Psoas muscle (tissue), 8 donors: Measurements from ENCODE around the gene NOTUM. TPM values are rescaled to one million over a fixed set of nuclear protein-coding genes. Genes with fewer than 3 reads are reported as not detected.

ENCODE experiments used
- ATAC-seq, 4 donors: fragments of 200-7000 bp; cut with Tn5 transposase; one replicate each; pipeline ENCODE4 v1.9.1; 2020; ENCODE audit warnings: moderate library complexity in 3 of 4, mild to moderate bottlenecking in 2 of 4
- DNase-seq, 2 donors: peaks; one replicate each; pipeline ENCODE4 v3.0.0-alpha.2; 2020
- H3K27ac ChIP-seq: fragments of 200-600 bp; one replicate; pipeline ENCODE4 v1.8.0; 2022
- H3K27me3 ChIP-seq, 3 donors: fragments of 200-600 bp in 1 of 3; one replicate each; pipeline versions ENCODE4 v1.6.1 to v1.8.0; 2013 to 2022; ENCODE audit warnings: low read length in 2 of 3, mild to moderate bottlenecking in 2 of 3, moderate library complexity in 1 of 3; ENCODE audit not compliant: insufficient read depth in 3 of 3
- H3K36me3 ChIP-seq, 2 donors: fragments of 200-600 bp in 1 of 2; one replicate each; pipeline versions ENCODE4 v1.6.1 to v1.8.0; 2013 to 2022; ENCODE audit warnings: low read depth in 1 of 2, mild to moderate bottlenecking in 1 of 2, moderate library complexity in 1 of 2; ENCODE audit not compliant: insufficient read depth in 1 of 2
- H3K4me1 ChIP-seq: fragments of 200-600 bp; one replicate; pipeline ENCODE4 v1.8.0; 2022
- H3K4me3 ChIP-seq: fragments of 200-600 bp; one replicate; pipeline ENCODE4 v1.8.0; 2022; ENCODE audit warnings: mild to moderate bottlenecking
- H3K9me3 ChIP-seq: fragments of 200-600 bp; one replicate; pipeline ENCODE4 v1.8.0; 2022
- WGBS, 3 donors: extraction: QIAGEN DNeasy Blood & Tissue Kit; methylation state at CpG; one replicate each; pipeline versions ENCODE4 v1.1.6 to v1.1.7; 2013; 5-methylcytosine and 5-hydroxymethylcytosine counted together
- intact Hi-C, 2 donors: fragments of 100-400 bp; cut with DNase I; formaldehyde crosslinking; loops; one replicate each; pipeline versions ENCODE4 v1.11.0 to v1.14.2; 2022
- polyA plus RNA-seq, 3 donors: library from polyadenylated mRNA; stranded (reverse); fragments of 200-250 nt; gene quantifications; one replicate each; pipeline ENCODE4 v1.2.3, GENCODE V29; 2013
- total RNA-seq, 4 donors: library from RNA; stranded (reverse); fragmentation: NEBNext Ultra II Directional in 2 of 4; extraction: Animal tissue kit (Norgen Biotek cat#: 25700) in 2 of 4; gene quantifications; one replicate each; pipeline versions ENCODE4 v1.2.1 to v1.2.4, GENCODE V29; 2021 to 2023
- TF ChIP-seq, protein P1 (sequence below): fragments of 200-600 bp; IDR thresholded peaks from one replicate; pipeline ENCODE4 v1.8.0; 2022; ENCODE audit warnings: antibody characterized with exemption
- donor health status: healthy with polysubstance abuse.
- donor health status: DM: no; HTN: no; CAD: no; lungs with moderate emphysema.
- donor health status: Bipolar disorder and iron deficiency.
- donor health status: healthy.
- donor health status: DM: yes; HTN: yes; CAD: no.
- donor health status: DM: no; HTN: no; CAD: no.
- donor health status: DM: no; HTN: no; CAD: no.
- donor health status: DM: yes; HTN: yes; CAD: no.

Gene NOTUM
- total and polyA plus RNA-seq, 7 donors, result 0.25 to 1.9 (median 0.92) TPM

DNA sequence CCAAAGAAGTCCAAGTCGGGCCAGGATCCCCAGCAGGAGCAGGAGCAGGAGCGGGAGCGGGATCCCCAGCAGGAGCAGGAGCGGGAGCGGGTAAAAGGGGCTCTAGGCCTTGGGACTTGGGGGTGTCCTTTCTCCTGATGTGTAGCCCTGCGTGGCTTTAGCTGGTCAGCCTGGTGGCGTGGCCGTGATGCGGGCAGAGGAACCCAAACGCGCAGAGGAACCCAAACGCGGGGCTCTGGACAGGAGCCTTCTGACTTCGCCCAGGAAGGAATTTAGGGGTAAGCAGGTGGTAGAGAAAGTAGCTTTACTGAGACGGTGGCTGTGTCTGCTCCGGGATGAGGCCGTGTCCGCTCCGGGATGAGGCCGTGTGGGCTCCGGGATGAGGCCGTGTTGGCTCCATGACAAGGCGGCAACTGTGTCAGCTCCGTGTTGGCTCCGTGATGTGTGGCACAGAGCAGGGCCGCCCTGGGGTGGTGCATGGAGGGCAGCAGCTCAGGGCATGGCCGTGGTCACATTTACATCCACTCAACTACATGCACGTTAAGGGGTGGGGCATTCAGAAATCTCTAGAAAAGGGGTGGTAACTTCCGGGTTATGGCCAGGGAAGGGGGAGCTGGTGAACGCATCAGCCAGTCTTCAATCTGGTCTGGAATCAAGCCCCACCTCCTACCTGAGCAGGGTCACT is 35.9 kb upstream of the NOTUM start:
- ATAC-seq, result no peak
- WGBS, 3 donors, result 88 to 93% (median 90%) methylated on average over 30 of the region's 30 CpGs

DNA sequence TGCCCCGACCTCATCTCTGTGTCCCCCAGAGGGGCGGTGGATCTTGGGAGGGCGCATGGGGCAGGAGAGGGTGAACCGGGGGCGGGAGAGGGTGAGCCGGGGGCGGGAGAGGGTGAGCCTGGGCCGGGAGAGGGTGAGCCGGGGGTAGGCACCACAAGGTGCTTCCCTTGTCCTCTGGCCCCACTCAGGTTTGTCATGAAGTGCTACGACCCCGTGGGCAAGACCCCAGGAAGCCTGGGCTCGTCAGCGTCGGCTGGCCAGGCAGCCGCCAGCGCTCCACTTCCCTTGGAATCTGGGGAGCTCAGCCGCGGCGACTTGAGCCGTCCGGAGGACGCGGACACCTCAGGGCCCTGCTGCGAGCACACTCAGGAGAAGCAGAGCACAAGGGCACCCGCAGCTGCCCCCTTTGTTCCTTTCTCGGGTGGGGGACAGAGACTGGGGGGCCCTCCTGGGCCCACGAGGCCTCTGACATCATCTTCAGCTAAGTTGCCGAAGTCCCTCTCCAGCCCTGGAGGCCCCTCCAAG is 35.3 kb upstream of the NOTUM start:
- WGBS, 3 donors, result 90 to 96% (median 92%) methylated on average over 21 to 28 of the region's 28 CpGs
- H3K4me1 ChIP-seq, result peaks cover 48% of the 10 kb centered on the region
- H3K27ac ChIP-seq, result no peak overlapping the region
- DNase-seq (peak; percentile 9 to 29), ATAC-seq (no peak)
- TF ChIP-seq, protein P1, sequence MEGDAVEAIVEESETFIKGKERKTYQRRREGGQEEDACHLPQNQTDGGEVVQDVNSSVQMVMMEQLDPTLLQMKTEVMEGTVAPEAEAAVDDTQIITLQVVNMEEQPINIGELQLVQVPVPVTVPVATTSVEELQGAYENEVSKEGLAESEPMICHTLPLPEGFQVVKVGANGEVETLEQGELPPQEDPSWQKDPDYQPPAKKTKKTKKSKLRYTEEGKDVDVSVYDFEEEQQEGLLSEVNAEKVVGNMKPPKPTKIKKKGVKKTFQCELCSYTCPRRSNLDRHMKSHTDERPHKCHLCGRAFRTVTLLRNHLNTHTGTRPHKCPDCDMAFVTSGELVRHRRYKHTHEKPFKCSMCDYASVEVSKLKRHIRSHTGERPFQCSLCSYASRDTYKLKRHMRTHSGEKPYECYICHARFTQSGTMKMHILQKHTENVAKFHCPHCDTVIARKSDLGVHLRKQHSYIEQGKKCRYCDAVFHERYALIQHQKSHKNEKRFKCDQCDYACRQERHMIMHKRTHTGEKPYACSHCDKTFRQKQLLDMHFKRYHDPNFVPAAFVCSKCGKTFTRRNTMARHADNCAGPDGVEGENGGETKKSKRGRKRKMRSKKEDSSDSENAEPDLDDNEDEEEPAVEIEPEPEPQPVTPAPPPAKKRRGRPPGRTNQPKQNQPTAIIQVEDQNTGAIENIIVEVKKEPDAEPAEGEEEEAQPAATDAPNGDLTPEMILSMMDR, result no peak
- no peaks in the 10 kb centered on the region for H3K9me3 ChIP-seq
- intact Hi-C loops, result no loop called here
- no peaks in the 10 kb centered on the region for H3K27me3 ChIP-seq
- H3K36me3 ChIP-seq, result peaks cover 0 to 13% of the 10 kb centered on the region in 2 donors
- H3K4me3 ChIP-seq, result no peak overlapping the region

More for the DNA sequence above, 35.9 kb upstream of the NOTUM start:
- TF ChIP-seq, protein P1, result no peak
- H3K36me3 ChIP-seq, result peaks cover 0 to 13% of the 10 kb centered on the region in 2 donors
- peak in 1 of 2 donors; percentile 22 for DNase-seq
- H3K27me3 ChIP-seq, result no peaks in the 10 kb centered on the region
- H3K27ac ChIP-seq, result no peak overlapping the region
- H3K9me3 ChIP-seq, result no peaks in the 10 kb centered on the region
- H3K4me3 ChIP-seq, result no peak overlapping the region
- H3K4me1 ChIP-seq, result peaks cover 48% of the 10 kb centered on the region
- intact Hi-C loops, result no loop called here

DNA sequence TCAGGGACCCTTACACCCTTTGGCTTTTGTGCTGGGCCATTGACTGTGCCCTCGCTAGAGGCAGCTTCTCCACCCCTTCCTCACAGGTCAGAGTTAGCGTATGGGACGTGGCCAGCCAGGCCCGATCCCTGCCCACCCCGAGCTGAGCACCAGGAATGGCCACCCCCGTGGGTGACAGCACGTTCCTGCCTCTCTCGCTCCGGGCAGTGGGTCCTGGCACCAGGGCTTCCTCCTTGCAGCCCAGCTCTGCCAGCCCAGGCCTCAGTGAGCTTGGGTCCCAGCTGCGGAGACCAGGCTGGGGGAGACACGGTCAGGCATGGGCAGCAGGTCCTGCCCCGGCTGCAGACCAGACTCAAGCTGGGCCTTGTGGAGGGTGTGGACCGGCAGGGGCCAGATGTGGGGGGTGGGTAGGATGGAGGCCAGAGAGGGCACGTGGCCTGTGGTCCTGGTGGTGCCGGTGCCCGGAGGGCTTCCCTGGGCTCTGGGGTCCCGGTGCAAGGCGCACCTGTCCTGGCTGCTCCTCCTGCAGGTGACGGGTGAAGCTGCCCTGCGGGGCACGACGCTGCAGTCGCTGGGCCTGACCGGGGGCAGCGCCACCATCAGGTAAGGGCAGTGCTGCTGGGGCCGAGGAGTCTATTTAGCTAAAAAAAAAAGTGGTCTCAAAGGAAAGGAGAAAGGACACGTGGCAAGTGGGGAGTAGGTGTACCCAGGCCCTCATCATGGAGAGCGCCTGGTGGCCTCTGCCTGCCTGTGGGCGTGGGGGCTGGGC is 34.7 kb upstream of the NOTUM start:
- 91 to 95% (median 92%) methylated on average over 26 to 29 of the region's 29 CpGs for WGBS, 3 donors
- no peak for ATAC-seq
- peak; percentile 9 to 48 for DNase-seq
- intact Hi-C loops, result no loop called here
- TF ChIP-seq, protein P1, result no peak
- no peak overlapping the region for H3K4me3 ChIP-seq
- H3K27ac ChIP-seq, result no peak overlapping the region
- H3K36me3 ChIP-seq, result peaks cover 0 to 13% of the 10 kb centered on the region in 2 donors
- H3K27me3 ChIP-seq, result no peaks in the 10 kb centered on the region
- peaks cover 48% of the 10 kb centered on the region for H3K4me1 ChIP-seq
- H3K9me3 ChIP-seq, result no peaks in the 10 kb centered on the region

DNA sequence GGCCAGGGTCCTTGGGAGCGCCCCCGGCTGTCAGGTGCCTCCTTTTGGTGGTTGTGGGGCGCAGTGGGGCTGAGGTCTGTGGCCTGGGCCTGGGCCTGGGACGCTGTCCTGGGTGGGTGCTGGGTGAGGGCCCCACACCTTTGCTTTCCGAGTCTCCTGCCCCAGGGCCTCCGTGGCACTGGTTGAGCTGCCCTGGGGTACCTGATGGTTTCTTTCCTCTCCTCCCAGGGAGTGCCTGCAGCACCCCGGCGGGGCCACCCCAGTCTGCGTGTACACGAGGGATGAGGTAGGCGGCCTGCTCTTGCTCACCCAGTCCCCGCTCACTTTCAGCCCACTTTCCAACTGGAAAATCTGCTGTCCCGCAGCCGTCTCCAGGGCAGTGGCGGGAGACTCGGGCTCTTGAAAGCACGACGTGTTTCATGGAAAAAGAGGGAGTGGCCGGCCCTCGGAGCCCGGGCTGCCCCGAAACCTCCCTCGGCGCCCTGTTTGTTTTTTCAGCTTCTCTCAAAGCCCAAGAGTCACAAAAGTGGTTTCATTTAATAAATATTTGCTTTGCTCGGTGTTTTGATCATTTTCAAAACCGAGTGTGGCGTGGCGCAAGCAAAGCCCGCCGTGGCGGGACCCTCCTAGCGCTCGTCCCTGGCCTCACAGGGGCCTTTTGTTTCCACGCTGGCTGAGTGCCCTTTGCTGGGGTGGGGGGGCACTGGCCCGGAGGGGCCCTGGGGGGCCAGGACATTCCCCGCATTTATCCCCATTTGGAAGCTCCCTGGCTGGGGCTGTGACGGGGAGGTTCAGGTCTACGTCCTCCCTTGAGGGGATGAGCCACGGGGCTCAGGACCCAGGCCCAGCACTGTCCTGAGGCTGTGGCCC is 33.8 kb upstream of the NOTUM start:
- Histone ChIP-seq H3K9me3 (no peaks in the 10 kb centered on the region), H3K4me3 (no peak overlapping the region), H3K36me3 (peaks cover 0 to 13% of the 10 kb centered on the region in 2 donors), H3K4me1 (peaks cover 40% of the 10 kb centered on the region), H3K27ac (no peak overlapping the region), H3K27me3 (no peaks in the 10 kb centered on the region)
- peak; percentile 10 to 33 for DNase-seq
- WGBS, 3 donors, result 86 to 90% (median 89%) methylated on average over 38 to 39 of the region's 39 CpGs
- TF ChIP-seq, protein P1, result no peak
- intact Hi-C loops, result no loop called here
- ATAC-seq, result no peak
